ENCODE measurements around the gene CACNA1C. TPM values are rescaled to one million over a fixed set of nuclear protein-coding genes. Genes with fewer than 3 reads are reported as not detected.

The CACNA1C gene
- total RNA-seq, 2 experiments from 2014 or later: 0.69 to 1.4 TPM

GRCh38 chr12:2113119-2113912 is 60.5 kb downstream of the CACNA1C start:
- no peak overlapping the region for H3K4me2 ChIP-seq (ENCODE audit: low read length)
- DNase-seq (ENCODE audit: low spot score): no peak
- CTCF ChIA-PET (ENCODE audit: unreplicated experiment): no interaction called here
- H3K9me2 ChIP-seq (ENCODE audit: insufficient read depth, low read length): no peaks in the 10 kb centered on the region
- TF ChIP-seq CTCF (conservative IDR thresholded peaks at IDR 0.05; ENCODE audit: low read length) (no peak), EZH2phosphoT487 (IDR thresholded peaks at IDR 0.05; ENCODE audit: borderline replicate concordance, low read depth, low read length) (no peak)
- H2AFZ ChIP-seq (ENCODE audit: low read length): no peak overlapping the region
- no TSS peak for BruUV-seq (replicated peaks)
- H3K27ac ChIP-seq (ENCODE audit: low read depth, low read length, poor library complexity, severe bottlenecking): no peak overlapping the region
- no peak overlapping the region for H3K4me3 ChIP-seq (ENCODE audit: low read depth, low read length, poor library complexity, severe bottlenecking)
- POLR2A ChIA-PET: no interaction called here
- no peaks in the 10 kb centered on the region for H3K79me2 ChIP-seq (ENCODE audit: insufficient read depth, low read depth, low read length)
- no peaks in the 10 kb centered on the region for H3K36me3 ChIP-seq (ENCODE audit: insufficient read depth, low read length)
- no peaks in the 10 kb centered on the region for H3K9me3 ChIP-seq (ENCODE audit: low read length)
- intact Hi-C loops (cut with micrococcal nuclease; ENCODE audit: unreplicated experiment): no loop called here
- no peaks in the 10 kb centered on the region for H3K4me1 ChIP-seq (ENCODE audit: insufficient read depth, low read length, poor library complexity, severe bottlenecking)
- no peaks in the 10 kb centered on the region for H4K20me1 ChIP-seq (ENCODE audit: insufficient read depth, low read length)

- ChIA-PET POLR2A (no interaction called here), CTCF (ENCODE audit: unreplicated experiment) (no interaction called here)
- no peaks in the 10 kb centered on the region for H3K9me3 ChIP-seq (ENCODE audit: low read length)
- no peaks in the 10 kb centered on the region for H4K20me1 ChIP-seq (ENCODE audit: insufficient read depth, low read length)
- intact Hi-C loops (cut with micrococcal nuclease; ENCODE audit: unreplicated experiment): no loop called here
- H3K4me1 ChIP-seq (ENCODE audit: insufficient read depth, low read length, poor library complexity, severe bottlenecking): no peaks in the 10 kb centered on the region
- no peak overlapping the region for H3K4me3 ChIP-seq (ENCODE audit: low read depth, low read length, poor library complexity, severe bottlenecking)
- H3K9me2 ChIP-seq (ENCODE audit: insufficient read depth, low read length): no peaks in the 10 kb centered on the region
- no peak overlapping the region for H3K27ac ChIP-seq (ENCODE audit: low read depth, low read length, poor library complexity, severe bottlenecking)
- no peak for DNase-seq (ENCODE audit: low spot score)
- TF ChIP-seq EZH2phosphoT487 (IDR thresholded peaks at IDR 0.05; ENCODE audit: borderline replicate concordance, low read depth, low read length) (no peak), CTCF (conservative IDR thresholded peaks at IDR 0.05; ENCODE audit: low read length) (no peak)
- BruUV-seq (replicated peaks): no TSS peak
- H3K4me2 ChIP-seq (ENCODE audit: low read length): no peak overlapping the region
- no peak overlapping the region for H2AFZ ChIP-seq (ENCODE audit: low read length)
- H3K79me2 ChIP-seq (ENCODE audit: insufficient read depth, low read depth, low read length): no peaks in the 10 kb centered on the region
- H3K36me3 ChIP-seq (ENCODE audit: insufficient read depth, low read length): no peaks in the 10 kb centered on the region
Measured at GRCh38 chr12:2114071-2114470, 61.3 kb downstream of the CACNA1C start.

- Histone ChIP-seq H3K9me2 (ENCODE audit: insufficient read depth, low read length) (no peaks in the 10 kb centered on the region), H3K27ac (ENCODE audit: low read depth, low read length, poor library complexity, severe bottlenecking) (no peak overlapping the region), H4K20me1 (ENCODE audit: insufficient read depth, low read length) (no peaks in the 10 kb centered on the region), H2AFZ (ENCODE audit: low read length) (no peak overlapping the region), H3K4me3 (ENCODE audit: low read depth, low read length, poor library complexity, severe bottlenecking) (no peak overlapping the region), H3K36me3 (ENCODE audit: insufficient read depth, low read length) (no peaks in the 10 kb centered on the region), H3K79me2 (ENCODE audit: insufficient read depth, low read depth, low read length) (no peaks in the 10 kb centered on the region), H3K4me2 (ENCODE audit: low read length) (no peak overlapping the region), H3K4me1 (ENCODE audit: insufficient read depth, low read length, poor library complexity, severe bottlenecking) (no peaks in the 10 kb centered on the region), H3K9me3 (ENCODE audit: low read length) (no peaks in the 10 kb centered on the region)
- ChIA-PET POLR2A (no interaction called here), CTCF (ENCODE audit: unreplicated experiment) (no interaction called here)
- DNase-seq (ENCODE audit: low spot score): no peak
- no TSS peak for BruUV-seq (replicated peaks)
- TF ChIP-seq EZH2phosphoT487 (IDR thresholded peaks at IDR 0.05; ENCODE audit: borderline replicate concordance, low read depth, low read length): no peak
- no peak for TF ChIP-seq CTCF (conservative IDR thresholded peaks at IDR 0.05; ENCODE audit: low read length)
- intact Hi-C loops (cut with micrococcal nuclease; ENCODE audit: unreplicated experiment): no loop called here
Measured at GRCh38 chr12:2115101-2115845, 62.5 kb downstream of the CACNA1C start.
